Measurements from ENCODE around the gene KRTAP2-1. TPM values are rescaled to one million over a fixed set of nuclear protein-coding genes. Genes with fewer than 3 reads are reported as not detected.

KRTAP2-1 gene
- total and polyA plus RNA-seq, 2 of the 8 experiments (the other 6 are each of a cell fraction or from before 2014, with no cell fraction given) = not detected

GRCh38 chr17:41015454-41015853 is 31.7 kb downstream of the KRTAP2-1 start:
- ChIA-PET CTCF (ENCODE audit: partially characterized antibody) (interaction anchor here (0.7 kb wide), 1 partner anchor 152 kb away, joined by 3 read pairs; no protein-coding TSS in a partner anchor), POLR2A (ENCODE audit: partially characterized antibody) (no interaction called here)
- H3K4me1 ChIP-seq (replicated peaks in 1 of 4; ENCODE audit: control insufficient read depth in 3 of 4, insufficient read depth in 4 of 4, low read length in 3 of 4) = no peaks in the 10 kb centered on the region
- no peak overlapping the region for H3K4ac ChIP-seq (replicated peaks; ENCODE audit: insufficient read length, low read depth, low read length)
- H4K8ac ChIP-seq (ENCODE audit: extremely low read depth, insufficient read depth, low read length) = no peak overlapping the region
- H3K36me3 ChIP-seq (ENCODE audit: control insufficient read depth in 2 of 4, insufficient read depth in 4 of 4, low read length in 3 of 4) = no peaks in the 10 kb centered on the region
- H2BK120ac ChIP-seq (replicated peaks; ENCODE audit: low read depth, low read length) = no peak overlapping the region
- H3K23me2 ChIP-seq (ENCODE audit: low read depth, low read length) = no peaks in the 10 kb centered on the region
- H3K27me3 ChIP-seq (replicated peaks in 1 of 4; ENCODE audit: control insufficient read depth in 3 of 4, extremely low read depth in 1 of 4, insufficient read depth in 3 of 4, low read length in 3 of 4) = no peaks in the 10 kb centered on the region; a peak in 1 of 7 replicates
- no peak overlapping the region for H2AFZ ChIP-seq (ENCODE audit: low read length)
- WGBS, 2 experiments (ENCODE audit: extremely low coverage in 1 of 2, insufficient coverage in 1 of 2, insufficient read length in 1 of 2, insufficient replicate concordance in 2 of 2, low coverage in 1 of 2, low lambda C conversion rate in 2 of 2, missing lambda C conversion rate in 1 of 2) = 84% methylated on average over 7 of the region's 7 CpGs; no CpG with 5 or more reads in 1 of the 2 experiments
- H3K4me3 ChIP-seq (ENCODE audit: extremely low read depth in 1 of 4, insufficient read depth in 2 of 4, low read depth in 3 of 4, low read length in 4 of 4) = no peak overlapping the region
- no peak overlapping the region for H3K4me2 ChIP-seq (ENCODE audit: insufficient read depth in 1 of 2, low read depth in 2 of 2, low read length in 2 of 2)
- no peak overlapping the region for H3K14ac ChIP-seq (ENCODE audit: insufficient read length)
- no peak overlapping the region for H3K56ac ChIP-seq (replicated peaks; ENCODE audit: insufficient read length, low read depth, low read length)
- no peak overlapping the region for H2BK12ac ChIP-seq (ENCODE audit: low read depth, low read length)
- no peak overlapping the region for H2BK15ac ChIP-seq (ENCODE audit: low read length)
- H3K9me3 ChIP-seq (ENCODE audit: insufficient read depth in 2 of 2, low read depth in 1 of 2, low read length in 1 of 2) = no peaks in the 10 kb centered on the region
- no peak overlapping the region for H2BK20ac ChIP-seq (ENCODE audit: low read length)
- no peaks in the 10 kb centered on the region for H4K20me1 ChIP-seq (replicated peaks in 1 of 2; ENCODE audit: control insufficient read depth in 1 of 2, insufficient read depth in 2 of 2, low read length in 2 of 2)
- no peak overlapping the region for H2AK5ac ChIP-seq (ENCODE audit: low read depth, low read length)
- H3K79me2 ChIP-seq (ENCODE audit: control insufficient read depth in 1 of 2, insufficient read depth in 2 of 2, low read length in 2 of 2) = no peaks in the 10 kb centered on the region
- no peak overlapping the region for H3K23ac ChIP-seq (ENCODE audit: insufficient read length)
- no peaks in the 10 kb centered on the region for H3K79me1 ChIP-seq (ENCODE audit: low read depth, low read length)
- H2BK5ac ChIP-seq (ENCODE audit: low read depth, low read length) = no peak overlapping the region
- no peak for FAIRE-seq
- H4K91ac ChIP-seq (replicated peaks; ENCODE audit: insufficient read length, low read length) = no peak overlapping the region
- H3K27ac ChIP-seq (ENCODE audit: low read depth, low read length) = no peak overlapping the region
- no peak for DNase-seq (ENCODE audit: low read depth in 1 of 2, low spot score in 2 of 2)
- no peak for TF ChIP-seq BACH1 (IDR thresholded peaks at IDR 0.05; ENCODE audit: low read length)
- TF ChIP-seq KDM1A (IDR thresholded peaks at IDR 0.05; ENCODE audit: borderline replicate concordance, low read length) = no peak
- no peak for TF ChIP-seq RBBP5 (IDR thresholded peaks at IDR 0.05; ENCODE audit: borderline replicate concordance, low read depth, low read length)
- no peak for TF ChIP-seq CREB1 (IDR thresholded peaks at IDR 0.05)
- TF ChIP-seq RFX5 (IDR thresholded peaks at IDR 0.05; ENCODE audit: borderline replicate concordance, low read depth, low read length) = no peak
- no peak for TF ChIP-seq ATF3 (IDR thresholded peaks at IDR 0.05; ENCODE audit: insufficient read depth, low read depth, low read length)
- TF ChIP-seq EGR1 (IDR thresholded peaks at IDR 0.05; ENCODE audit: borderline replicate concordance, low read depth, low read length) = no peak
- no peak for TF ChIP-seq SIRT6 (IDR thresholded peaks at IDR 0.05; ENCODE audit: low read length)
- no peak for TF ChIP-seq CEBPB (IDR thresholded peaks at IDR 0.05; ENCODE audit: low read depth, low read length)
- no peak for TF ChIP-seq YY1 (IDR thresholded peaks at IDR 0.05; ENCODE audit: low read depth, low read length)
- no peak for TF ChIP-seq CBX5 (IDR thresholded peaks at IDR 0.05; ENCODE audit: low read depth, low read length)
- no peak overlapping the region for H3K9ac ChIP-seq (replicated peaks in 1 of 4; ENCODE audit: extremely low read depth in 1 of 4, low read depth in 3 of 4, low read length in 3 of 4)
- H4K5ac ChIP-seq (ENCODE audit: insufficient read length, low read depth, low read length) = no peak overlapping the region
- H3K18ac ChIP-seq (ENCODE audit: extremely low read depth, low read length) = no peak overlapping the region

Measured in H1 (cell line).